HL-60 (cell line): ENCODE measurements around the gene MRPL37.

ENCODE experiments used
- CTCF ChIP-seq: IDR thresholded peaks from one replicate; pipeline ENCODE4 v1.5.1; 2011; ENCODE audit warnings: low read length, control low read depth, inconsistent platforms; ENCODE audit not compliant: insufficient read depth
- GABPA ChIP-seq: IDR thresholded peaks from 2 replicates; pipeline ENCODE4 v1.6.1; 2012; ENCODE audit warnings: low read depth
- POLR2AphosphoS5 ChIP-seq: IDR thresholded peaks from 2 replicates; pipeline ENCODE4 v1.6.1; 2012; ENCODE audit warnings: low read depth
- REST ChIP-seq: IDR thresholded peaks from 2 replicates; pipeline ENCODE4 v1.6.1; 2012; ENCODE audit warnings: low read depth; ENCODE audit not compliant: insufficient replicate concordance
- SPI1 ChIP-seq: IDR thresholded peaks from 2 replicates; pipeline ENCODE4 v1.6.1; 2012; ENCODE audit warnings: low read depth, mild to moderate bottlenecking, borderline replicate concordance

- TF ChIP-seq CTCF, result no peak
- TF ChIP-seq REST, result no peak
- no peak for TF ChIP-seq GABPA
- no peak for TF ChIP-seq POLR2AphosphoS5
- no peak for TF ChIP-seq SPI1
Measured at GRCh38 chr1:54168206-54168965, 31.6 kb upstream of the MRPL37 start.
